ENCODE data around the gene SNRNP200. TPM values are rescaled to one million over a fixed set of nuclear protein-coding genes. Genes with fewer than 3 reads are reported as not detected.

SNRNP200 gene
- total RNA-seq, 6 donors from 2014 or later = 80.9 to 177 (median 90.9) TPM

GRCh38 chr2:96239745-96240264, 65.5 kb downstream of the SNRNP200 start:
- peaks cover 0 to 3% (median 0%) of the 10 kb centered on the region in 4 donors for H3K36me3 ChIP-seq
- no peak overlapping the region for H3K27ac ChIP-seq
- no peaks in the 10 kb centered on the region for H3K9me3 ChIP-seq
- ATAC-seq (ENCODE audit: low FRiP score in 2 of 2) (no peak), DNase-seq (no peak)
- no peak overlapping the region for H3K4me3 ChIP-seq
- TF ChIP-seq POLR2A (IDR thresholded peaks at IDR 0.05) (no peak), CTCF (IDR thresholded peaks at IDR 0.05) (no peak), EP300 (IDR thresholded peaks at IDR 0.05) (no peak), POLR2AphosphoS5 (IDR thresholded peaks at IDR 0.05) (no peak)
- 94 to 97% methylated on average over 7 to 8 of the region's 9 CpGs for WGBS, 2 donors
- peaks cover 12 to 15% (median 13%) of the 10 kb centered on the region in 4 donors for H3K4me1 ChIP-seq
- H3K27me3 ChIP-seq = no peaks in the 10 kb centered on the region

- peaks cover 12 to 15% (median 13%) of the 10 kb centered on the region in 4 donors for H3K4me1 ChIP-seq
- WGBS, 2 donors = 71 to 94% methylated on average over 3 of the region's 3 CpGs
Observed at GRCh38 chr2:96239091-96239490, 66.3 kb downstream of the SNRNP200 start.

GRCh38 chr2:96238266-96238665, 67.1 kb downstream of the SNRNP200 start:
- H3K36me3 ChIP-seq = peaks cover 0 to 3% (median 0%) of the 10 kb centered on the region in 4 donors
- ATAC-seq (ENCODE audit: low FRiP score in 2 of 2) (no peak), DNase-seq (no peak)
- WGBS, 2 donors = 93 to 97% methylated on average over 3 of the region's 3 CpGs
- no peaks in the 10 kb centered on the region for H3K27me3 ChIP-seq
- H3K4me3 ChIP-seq = no peak overlapping the region
- TF ChIP-seq EP300 (IDR thresholded peaks at IDR 0.05) (no peak), CTCF (IDR thresholded peaks at IDR 0.05) (no peak), POLR2A (IDR thresholded peaks at IDR 0.05) (no peak), POLR2AphosphoS5 (IDR thresholded peaks at IDR 0.05) (no peak)
- no peak overlapping the region for H3K27ac ChIP-seq
- H3K4me1 ChIP-seq = peaks cover 12 to 15% (median 13%) of the 10 kb centered on the region in 4 donors
- H3K9me3 ChIP-seq = no peaks in the 10 kb centered on the region

More at GRCh38 chr2:96239091-96239490, 66.3 kb downstream of the SNRNP200 start:
- no peaks in the 10 kb centered on the region for H3K9me3 ChIP-seq
- peaks cover 0 to 3% (median 0%) of the 10 kb centered on the region in 4 donors for H3K36me3 ChIP-seq
- H3K4me3 ChIP-seq = no peak overlapping the region
- no peak overlapping the region for H3K27ac ChIP-seq
- DNase-seq = no peak
- no peak for ATAC-seq (ENCODE audit: low FRiP score in 2 of 2)
- no peak for TF ChIP-seq CTCF (IDR thresholded peaks at IDR 0.05)
- no peaks in the 10 kb centered on the region for H3K27me3 ChIP-seq

- Histone ChIP-seq H3K36me3 (peaks cover 0 to 3% (median 0%) of the 10 kb centered on the region in 4 donors), H3K4me1 (peaks cover 5 to 9% (median 8%) of the 10 kb centered on the region in 4 donors), H3K4me3 (no peak overlapping the region), H3K27me3 (no peaks in the 10 kb centered on the region), H3K9me3 (no peaks in the 10 kb centered on the region), H3K27ac (no peak overlapping the region)
- TF ChIP-seq EP300 (IDR thresholded peaks at IDR 0.05) = no peak
- no peak for TF ChIP-seq POLR2A (IDR thresholded peaks at IDR 0.05)
- no peak for TF ChIP-seq CTCF (IDR thresholded peaks at IDR 0.05)
- no peak for TF ChIP-seq POLR2AphosphoS5 (IDR thresholded peaks at IDR 0.05)
- DNase-seq (no peak), ATAC-seq (ENCODE audit: low FRiP score in 2 of 2) (no peak)
- WGBS, 2 donors = 95 to 100% methylated on average over 1 of the region's 1 CpG
Observed at GRCh38 chr2:96236882-96237281, 68.5 kb downstream of the SNRNP200 start.

- 79 to 82% methylated on average over 4 of the region's 4 CpGs for WGBS, 2 donors
- Histone ChIP-seq H3K4me3 (no peak overlapping the region), H3K36me3 (no peaks in the 10 kb centered on the region), H3K9me3 (no peaks in the 10 kb centered on the region), H3K27ac (no peak overlapping the region), H3K4me1 (no peaks in the 10 kb centered on the region), H3K27me3 (no peaks in the 10 kb centered on the region)
- TF ChIP-seq POLR2A (IDR thresholded peaks at IDR 0.05) (no peak), CTCF (IDR thresholded peaks at IDR 0.05) (no peak), POLR2AphosphoS5 (IDR thresholded peaks at IDR 0.05) (no peak), EP300 (IDR thresholded peaks at IDR 0.05) (no peak)
- DNase-seq (no peak), ATAC-seq (ENCODE audit: low FRiP score in 2 of 2) (no peak)
Observed at GRCh38 chr2:96233880-96234316, 71.4 kb downstream of the SNRNP200 start.
